ENCODE results near the gene GGT5.
"Not testable (repeated sequence)": the region's sequence is repeated elsewhere in the genome, so short reads cannot be mapped to it uniquely, and the experiment has no call there.

GGT5 gene

DNA sequence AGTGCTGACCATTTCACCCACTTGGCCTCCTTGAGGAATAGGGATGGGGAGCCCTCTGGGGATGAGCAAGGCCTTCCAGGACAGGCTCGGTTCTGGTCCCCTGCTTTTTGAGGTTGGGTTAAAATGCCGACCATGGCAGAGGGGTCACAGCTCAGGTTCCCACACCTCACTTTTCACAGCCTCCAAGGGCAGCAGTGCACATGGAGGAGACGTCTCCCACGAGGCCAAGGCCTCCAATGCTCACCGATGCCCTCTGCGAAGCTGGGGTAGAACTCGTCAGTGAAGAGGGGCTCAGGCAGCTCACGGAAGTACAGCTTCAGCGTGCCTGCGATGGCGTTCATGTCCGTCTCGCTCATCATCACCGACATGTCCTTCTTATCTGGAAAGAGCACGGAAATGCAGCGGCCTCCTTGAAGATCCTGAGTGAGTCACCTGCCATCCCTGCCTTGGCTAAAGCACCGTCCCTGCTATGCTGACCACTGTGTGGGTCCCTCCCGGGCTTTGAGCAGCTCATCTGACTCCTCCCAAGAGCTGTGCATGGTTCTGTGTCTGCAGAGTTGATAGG is 17.4 kb upstream of the GGT5 start:
- not testable (repeated sequence) for DNase-seq

DNA sequence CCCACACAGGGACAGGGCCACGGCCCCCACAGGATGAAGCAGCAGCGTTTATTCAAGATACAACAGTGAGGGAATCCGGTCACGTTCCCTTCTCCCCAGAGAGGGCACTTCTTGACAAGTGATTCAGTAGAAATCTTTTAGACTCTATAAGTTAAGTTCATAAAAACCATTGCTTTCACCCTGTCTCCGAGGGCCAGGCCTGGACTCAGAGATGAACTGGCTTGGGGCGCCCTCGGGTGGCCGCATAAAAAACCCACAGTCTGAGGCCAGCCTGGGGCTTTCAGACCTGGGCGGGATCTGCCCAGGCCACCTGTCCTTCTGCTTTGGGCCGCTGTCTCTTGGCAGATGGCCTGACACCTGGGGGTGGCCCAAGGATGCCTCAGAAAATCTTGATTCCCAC is 14.6 kb upstream of the GGT5 start:
- DNase-seq = peak; percentile 16 to 50 (median 30)

DNA sequence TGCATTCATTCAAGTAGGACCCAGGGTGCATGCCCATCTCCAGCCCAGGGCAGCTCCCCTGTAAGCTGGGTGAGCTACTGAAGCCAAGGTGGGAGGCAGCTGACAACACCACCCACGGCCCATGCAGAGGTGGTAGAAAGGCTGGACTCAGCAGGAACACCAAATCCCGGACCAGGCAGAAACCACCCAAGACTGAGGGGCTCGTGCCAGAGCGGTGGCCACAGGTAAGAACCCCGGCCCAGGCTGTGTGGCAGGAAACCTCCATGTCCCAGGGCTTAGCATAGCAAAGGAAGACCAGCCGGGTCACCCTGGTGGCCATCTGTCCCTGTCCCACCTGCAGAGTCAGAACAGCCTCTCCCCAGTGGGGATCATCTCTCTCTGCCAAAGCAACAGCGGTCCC is 11.9 kb upstream of the GGT5 start:
- DNase-seq = not testable (repeated sequence)

DNA sequence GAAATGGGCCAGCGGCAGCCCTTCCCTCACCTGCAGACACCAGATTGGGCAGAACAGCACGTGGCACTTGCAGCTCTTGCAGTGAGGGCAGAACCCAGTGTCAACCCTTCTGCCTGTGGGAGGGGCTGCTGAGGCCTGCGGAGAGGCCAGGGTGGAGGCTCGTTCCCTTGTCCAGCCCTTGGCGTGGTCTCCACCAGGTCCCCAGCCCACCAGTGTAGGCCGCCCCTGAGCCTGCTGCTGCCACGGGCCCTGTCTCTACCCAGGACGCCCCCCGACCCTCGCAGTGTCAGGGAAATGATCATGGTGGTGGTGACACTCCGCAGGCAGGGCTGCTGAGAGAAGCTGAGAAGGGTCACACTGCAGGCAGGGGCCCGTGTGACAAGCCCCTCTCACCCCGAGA is 11.3 kb upstream of the GGT5 start:
- DNase-seq = not testable (repeated sequence)

DNA sequence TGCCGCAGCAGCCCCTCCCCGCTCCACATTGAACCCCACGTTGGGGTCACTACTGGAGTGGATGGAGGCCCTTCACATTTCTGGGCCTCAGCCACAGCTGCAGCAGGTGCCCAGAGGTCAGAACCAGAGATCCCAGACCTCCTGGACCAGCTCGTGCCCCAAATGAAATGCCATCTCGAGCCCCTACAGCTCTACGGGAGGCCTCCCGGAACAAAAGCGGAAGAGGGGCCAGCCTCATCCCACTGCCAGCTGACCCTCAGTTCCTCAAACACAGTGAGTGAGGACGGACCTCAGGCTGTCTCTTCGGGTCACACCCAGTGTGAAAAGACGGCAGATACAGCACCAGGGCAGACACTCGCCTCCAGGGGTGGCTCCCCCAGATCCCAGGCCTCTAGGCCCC is 8.2 kb upstream of the GGT5 start:
- DNase-seq = not testable (repeated sequence)

DNA sequence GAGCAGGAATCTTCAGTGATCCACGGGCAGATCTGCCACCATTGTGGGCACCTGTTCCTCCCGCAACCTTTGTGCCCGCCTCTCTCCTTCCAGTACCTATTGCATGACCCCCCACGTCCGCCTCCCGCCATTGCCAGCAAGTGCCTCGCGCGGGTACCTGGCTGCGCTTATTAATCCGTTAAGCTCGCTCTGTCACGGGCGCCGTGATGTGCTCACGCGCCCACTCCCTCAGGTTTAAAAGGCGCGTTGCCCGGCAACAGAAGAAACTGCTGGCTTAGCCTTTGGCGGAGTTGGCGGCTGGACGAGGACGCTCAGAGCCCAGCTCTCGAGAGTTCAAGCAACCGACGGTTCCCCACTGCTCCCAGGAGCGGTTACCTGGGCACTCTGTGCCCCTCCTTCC is 6.4 kb upstream of the GGT5 start:
- not testable (repeated sequence) for DNase-seq

DNA sequence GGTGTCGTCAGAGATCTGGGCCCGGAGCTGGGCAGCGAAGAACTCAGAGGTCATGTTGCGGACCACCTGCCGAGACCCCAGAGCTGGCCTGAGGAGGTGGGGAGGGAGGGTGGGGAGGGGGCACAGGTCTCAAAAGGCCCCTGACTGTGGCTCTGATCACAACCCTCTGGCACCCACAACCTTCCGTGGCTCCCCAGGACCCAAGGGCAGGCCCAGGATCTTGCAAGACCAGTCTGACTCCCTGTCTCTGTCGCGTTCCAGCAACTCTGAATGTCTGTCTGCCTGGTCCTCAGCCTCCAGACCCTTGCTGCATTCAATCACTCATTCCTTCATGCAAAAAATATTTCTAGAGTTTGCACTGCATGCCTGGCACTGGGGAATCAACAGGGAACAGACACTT is 4.5 kb upstream of the GGT5 start:
- not testable (repeated sequence) for DNase-seq

DNA sequence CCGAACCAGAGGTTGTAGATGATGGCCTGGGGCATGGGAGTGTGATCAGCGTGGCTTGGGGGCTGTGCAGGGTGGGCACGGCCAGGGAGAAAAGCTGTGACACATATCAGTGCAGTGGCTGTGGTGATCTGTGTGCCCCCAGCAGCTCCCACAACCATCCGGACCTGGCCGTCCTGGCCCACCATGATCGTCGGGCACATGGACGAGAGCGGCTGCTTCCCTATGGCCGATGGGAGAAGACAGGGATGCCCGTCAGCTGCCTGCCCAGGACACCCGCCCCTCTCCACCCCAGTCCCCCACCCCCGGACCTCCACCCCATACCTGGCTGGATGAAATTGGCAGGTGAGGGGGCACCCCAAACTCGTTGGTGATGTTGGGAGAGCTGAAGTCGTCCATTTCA is 3.7 kb upstream of the GGT5 start:
- not testable (repeated sequence) for DNase-seq

DNA sequence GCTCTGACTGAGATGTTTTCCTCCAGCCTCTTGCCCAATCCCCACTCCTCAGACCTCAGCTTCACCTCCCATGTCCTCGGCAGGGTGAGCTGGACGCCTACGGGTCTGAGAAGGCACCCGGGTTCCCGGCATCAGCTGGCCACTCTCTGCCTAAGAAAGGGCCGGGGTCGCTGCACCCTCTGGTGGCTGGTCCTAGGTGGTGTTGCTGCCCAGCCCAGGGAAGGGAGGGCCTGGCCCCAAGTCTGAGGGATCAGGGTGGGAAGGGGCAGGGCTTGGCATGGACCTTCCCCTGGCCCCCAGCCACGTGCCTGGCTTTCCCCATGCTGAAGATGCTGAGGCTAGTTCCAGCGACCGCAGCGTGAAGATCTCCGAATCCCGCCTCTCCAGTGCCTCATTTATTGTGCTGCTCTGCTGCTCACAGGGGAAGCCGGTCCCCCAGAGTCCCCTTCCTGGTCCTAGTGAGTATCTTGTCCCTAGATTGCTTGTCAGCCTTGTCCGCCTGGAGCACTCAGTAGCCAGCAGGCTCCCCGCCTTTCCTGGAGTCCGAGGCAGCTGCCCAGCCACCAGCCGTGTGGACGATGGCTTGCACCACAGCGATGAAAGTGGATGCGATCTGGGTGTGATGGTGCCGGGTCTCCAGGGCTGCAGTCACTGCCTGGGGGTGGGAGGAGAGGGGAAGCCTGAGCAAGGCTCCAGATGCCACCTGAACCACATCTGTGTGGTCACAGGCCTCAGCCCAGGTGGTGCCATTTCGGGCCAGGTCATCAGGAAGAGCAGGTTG is 2.9 kb upstream of the GGT5 start:
- peak in 3 of 4 experiments; percentile 9 to 24 (median 9) for DNase-seq

DNA sequence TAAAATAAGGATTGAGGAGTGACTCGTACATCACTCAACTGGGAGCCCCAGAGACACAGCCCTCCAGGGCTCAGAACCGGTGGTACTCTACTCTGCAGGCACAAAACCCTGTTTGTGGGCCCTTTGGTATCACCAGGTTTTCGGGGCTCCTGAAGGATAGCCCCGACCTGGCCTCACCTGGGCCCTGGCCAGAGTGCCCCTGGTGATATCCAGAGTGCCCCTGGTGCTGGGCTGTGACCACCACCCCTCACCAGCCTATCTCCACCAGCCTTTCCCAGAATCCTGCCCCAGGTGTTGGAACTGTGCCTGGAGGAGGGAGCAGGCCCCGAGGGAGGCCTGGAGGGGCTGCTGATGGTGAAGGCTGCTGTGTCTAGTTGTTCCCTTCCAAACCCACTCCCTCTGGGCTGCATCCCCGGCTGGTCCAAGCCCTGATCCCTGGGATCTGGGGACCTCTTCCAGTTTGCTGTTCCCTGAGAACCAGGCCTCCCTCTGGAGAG is 2.2 kb upstream of the GGT5 start:
- DNase-seq = no peak

DNA sequence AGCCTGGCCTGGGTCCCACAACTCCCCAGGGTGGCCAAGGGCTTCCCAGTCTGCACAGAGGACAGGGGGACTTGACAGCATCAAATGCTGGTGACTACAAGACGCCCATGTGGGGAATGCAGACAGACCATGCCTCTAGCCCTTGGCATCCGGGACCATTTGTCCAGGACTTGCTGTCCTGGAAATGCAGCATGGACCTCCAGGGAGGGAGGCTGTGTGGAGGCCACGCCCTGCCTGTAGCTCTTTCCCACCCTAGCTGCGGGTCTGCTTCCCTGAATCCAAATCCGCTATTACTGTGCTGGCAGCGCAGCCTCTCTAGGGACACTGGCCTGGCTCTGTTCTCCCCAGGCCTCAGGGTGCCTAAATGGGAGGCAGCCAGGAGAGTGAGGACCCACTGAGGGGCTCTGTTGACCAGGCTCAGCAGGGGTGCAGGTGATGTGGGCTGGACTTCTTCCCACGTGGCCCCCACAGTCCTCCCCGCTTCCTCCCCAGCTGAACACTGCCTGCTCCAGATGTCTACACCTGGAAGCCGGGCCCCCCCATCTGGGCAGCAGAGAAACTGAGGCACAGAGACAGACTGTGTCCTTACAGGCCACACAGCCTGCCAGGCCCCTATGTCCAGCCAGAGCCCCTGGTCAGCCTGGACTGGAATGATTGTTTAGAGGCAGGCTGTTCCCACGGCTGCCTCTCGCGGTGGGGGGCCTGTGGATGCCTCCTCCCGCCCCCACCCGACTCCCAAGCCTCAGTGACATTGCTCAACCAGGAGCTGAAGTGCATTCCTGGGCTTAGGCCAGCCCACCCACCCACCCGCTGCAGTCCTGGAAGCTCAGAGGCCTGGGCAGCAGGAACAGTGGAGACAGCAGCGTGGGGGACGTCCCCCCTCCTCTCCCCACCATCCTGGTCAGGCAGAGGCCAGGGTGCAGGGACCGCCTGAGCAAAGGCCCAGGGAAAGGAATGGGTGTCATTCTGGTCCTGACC is 991 bp upstream of the GGT5 start:
- DNase-seq = not testable (repeated sequence)

DNA sequence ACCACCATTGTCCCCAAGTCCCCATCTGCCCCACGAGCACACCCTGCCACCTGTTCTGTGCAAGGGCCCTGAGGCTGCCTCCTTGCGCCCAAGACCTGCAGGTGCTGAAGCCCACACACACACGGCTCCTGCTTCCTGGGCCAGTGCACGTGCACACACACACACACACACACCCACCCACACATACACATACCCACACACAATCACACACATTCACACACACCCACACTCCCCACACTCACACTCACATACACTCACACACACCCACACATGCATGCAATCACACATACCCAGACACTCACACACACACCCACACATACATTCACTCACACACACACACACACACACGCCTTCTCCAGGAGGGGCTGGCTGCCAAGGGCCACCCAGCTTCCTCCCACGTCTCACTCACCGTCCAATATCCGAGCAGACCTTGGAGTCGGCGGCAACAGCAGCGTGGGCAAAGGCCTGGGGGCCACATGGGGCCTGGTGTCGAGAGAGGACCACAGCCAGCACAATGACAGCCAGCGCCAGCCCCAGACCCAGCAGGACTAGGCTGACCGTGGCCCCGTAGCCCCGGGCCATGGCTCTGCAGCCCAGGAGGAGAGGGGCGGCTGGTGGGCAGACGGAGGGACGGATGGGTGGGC is 616 bp downstream of the GGT5 start:
- no peak for DNase-seq

DNA sequence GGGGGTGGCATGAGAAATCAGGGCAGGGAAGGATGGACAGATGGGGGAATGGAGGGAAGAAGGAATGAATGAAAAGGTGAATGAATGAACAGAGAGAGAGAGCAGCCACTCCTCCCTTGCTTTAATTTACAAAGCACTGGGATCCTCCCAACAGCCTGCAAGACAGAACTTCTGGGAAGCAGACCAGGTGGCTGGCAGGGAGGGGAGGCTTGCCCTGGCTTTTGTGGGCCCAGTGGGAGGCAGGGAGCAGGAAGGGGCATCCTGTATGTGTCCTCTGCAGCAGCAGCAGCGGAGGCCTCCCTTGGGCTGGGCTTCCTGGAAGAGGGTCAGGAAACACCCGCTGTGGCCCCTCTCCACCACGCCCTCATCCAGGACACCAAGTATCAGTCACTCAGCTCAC is 1.5 kb downstream of the GGT5 start:
- not testable (repeated sequence) for DNase-seq

DNA sequence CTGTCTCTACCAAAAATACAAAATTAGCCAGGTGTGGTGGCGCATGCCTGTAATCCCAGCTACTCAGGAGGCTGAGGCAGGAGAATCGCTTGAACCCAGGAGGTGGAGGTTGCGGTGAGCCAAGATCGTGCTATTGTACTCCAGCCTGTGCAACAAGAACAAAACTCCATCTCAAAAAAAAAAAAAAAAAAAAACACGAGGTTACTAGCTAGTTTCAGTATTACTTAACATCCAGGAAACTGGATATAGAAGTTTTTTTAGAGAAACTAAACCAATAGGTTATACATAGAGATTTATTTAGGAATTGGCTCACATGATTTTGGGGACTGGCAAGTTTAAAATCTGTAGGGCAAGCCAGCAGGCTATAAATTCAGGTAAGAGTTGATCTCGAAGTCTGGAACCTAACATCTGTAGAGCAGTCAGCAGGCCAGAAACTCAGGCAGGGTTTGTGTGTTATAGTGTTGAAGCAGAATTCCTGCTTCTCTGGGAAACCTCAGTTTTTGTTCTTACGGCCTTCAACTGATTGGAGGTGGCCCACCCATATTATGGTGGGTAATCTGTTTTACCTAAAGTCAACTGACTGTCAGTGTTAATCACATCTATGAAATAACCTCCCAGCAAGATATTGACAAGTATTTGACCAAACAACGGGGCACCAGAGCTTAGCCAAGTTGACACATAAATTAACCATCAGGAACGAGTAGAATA is 3.7 kb downstream of the GGT5 start:
- not testable (repeated sequence) for DNase-seq

DNA sequence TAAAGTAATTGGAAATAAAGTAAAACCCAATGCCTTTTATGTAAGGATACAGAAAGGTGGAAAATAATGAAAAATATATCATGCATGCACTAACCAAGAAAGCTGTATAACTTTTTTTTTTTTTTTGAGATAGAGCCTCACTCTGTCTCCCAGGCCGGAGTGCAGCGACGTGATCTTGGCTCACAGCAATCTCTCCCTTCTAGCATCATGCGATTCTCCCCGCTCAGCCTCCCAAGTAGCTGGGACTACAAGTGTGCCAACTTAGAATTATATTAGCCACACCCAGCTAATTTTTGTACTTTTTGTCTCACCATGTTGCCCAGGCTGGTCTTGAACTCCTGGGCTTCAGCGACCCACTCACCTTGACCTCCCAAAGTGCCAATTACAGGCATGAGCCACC is 4.5 kb downstream of the GGT5 start:
- DNase-seq = no peak

DNA sequence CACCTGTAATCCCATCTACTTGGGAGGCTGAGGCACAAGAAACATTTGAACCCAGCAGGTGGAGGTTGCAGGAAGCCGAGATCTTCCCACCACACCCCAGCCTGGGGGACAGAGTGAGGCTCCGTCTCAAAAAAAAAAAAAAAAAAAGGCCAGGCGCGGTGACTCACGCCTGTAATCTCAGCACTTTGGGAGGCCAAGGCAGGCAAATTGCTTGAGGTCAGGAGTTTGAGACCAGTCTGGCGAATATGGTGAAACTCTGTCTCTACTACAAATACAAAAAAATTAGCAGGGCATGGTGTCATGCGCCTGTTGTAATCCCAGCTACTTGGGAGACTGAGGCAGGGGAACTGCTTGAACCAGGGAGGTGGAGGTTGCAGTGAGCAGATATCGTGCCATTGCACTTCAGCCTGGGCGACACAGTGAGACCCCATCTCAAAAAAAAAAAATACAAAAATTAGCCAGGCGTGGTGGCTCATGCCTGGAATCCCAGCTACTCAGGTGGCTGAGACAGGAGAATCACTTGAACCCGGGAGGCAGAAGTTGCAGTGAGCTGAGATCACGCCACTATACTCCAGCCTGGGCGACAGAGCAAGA is 6.7 kb downstream of the GGT5 start:
- DNase-seq = not testable (repeated sequence)

DNA sequence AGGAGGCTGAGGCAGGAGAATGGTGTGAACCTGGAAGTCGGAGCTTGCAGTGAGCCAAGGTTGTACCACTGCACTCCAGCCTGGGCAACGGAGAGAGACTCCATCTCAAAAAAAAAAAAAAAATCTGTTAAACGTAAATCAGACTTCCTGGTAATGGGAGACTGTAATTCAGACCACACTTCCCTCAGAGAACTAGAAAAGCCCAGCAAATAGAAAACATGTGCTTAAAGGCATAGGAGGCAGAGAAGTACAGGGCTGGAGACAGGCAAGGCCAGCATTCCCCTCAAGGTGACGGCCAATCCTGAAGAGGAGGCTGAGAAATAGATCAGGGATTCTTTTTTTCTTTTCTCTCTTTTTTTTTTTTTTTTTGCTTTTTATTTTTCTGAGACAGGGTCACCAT is 8.2 kb downstream of the GGT5 start:
- DNase-seq = no peak

DNA sequence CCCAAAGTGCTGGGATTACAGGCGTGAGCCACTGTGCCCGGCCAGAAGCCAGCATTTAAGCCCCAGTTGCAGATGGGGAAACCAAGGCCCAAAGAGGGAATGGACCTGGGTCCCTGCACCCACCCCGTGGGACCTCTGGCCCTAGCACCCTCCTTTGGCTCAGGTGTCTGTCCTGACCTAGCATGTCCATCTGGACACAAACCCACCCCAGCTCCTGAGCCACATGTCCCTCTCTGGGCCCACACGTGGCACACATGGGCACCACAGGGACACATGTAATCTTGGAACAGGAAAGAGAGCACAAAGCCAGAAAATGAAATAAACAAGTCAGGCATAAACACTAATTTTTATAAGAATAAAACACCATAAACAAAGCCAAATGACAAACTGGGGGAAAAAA is 9.6 kb downstream of the GGT5 start:
- no peak for DNase-seq

DNA sequence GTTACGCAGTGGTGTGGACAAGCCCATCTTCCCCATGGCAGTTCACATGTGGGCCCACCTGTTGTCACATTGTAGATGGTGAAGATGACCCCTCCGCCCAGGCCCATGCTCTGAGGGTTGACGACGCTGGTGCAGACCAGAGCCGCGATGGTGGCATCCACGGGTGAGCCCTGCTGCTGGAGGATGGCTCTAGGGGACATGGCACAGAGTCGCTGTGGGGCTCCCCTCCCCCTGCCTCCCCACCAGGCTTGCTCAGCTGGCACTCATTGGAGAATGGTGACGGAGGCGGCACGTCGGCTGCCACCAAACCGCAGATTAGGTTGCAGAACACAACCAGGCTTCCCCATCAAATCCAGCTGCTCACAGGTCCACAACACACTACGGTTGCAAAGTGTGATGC is 11.1 kb downstream of the GGT5 start:
- no peak for DNase-seq

DNA sequence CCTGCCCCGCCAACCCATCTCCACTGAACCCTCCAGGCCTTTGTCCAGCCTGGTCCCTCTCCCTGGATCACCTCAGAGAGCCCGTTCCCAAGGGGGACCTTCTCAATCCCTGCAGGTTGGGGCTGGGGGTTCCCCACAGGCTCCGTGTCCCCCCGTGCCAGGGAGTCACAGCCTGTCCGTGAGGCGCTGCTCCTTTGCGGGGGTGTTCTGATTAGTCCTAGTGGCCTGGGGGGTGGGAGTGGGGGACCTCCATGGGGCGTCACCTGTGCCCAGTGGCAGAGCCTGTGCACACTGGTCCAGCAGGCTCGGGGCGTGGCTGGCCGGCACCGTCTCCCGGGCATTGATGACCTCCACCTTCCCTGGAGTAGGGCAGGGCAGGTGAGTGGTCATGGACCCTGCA is 11.6 kb downstream of the GGT5 start:
- DNase-seq = no peak

DNA sequence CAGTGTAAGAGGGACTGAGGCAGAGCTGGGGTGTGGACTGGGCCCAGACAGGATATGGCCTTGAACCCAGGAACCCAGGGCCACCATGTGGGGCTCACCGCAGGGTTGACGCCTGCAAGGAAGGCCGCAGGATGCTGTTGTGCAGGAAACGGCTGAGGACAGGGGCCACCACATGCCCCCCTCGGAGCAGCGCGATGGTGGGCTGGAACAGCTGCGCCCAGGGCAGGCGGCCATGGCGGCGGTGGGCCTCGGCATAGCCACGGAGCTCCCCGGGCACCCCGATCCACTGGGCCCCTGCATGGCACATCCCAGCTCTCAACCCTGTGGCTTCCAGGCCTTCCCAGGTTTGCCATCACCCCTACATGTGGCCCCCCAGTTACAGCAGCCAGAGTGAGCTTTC is 12.2 kb downstream of the GGT5 start:
- no peak for DNase-seq

DNA sequence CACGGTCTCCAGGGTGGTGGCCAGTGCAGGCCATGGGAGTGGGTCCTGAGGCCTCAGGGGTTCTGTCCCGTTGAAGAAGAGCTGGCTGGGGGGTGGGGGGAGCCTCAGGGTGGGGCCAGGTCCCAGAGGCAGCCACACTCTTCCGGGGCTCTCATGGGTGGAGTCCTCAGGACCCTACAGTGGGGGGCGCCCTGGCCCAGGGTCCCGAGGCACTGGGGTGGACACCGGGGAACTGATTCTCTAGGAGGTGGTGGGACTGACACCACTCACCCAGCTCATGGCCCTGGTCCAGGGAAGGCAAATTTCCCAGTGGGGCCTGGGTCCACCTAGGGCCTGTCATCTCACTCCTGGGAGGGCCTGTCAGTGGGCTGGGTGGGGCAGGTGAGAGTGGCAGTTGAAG is 12.8 kb downstream of the GGT5 start:
- DNase-seq = no peak
